SU-DHL-6 (cell line): ENCODE results near the gene ZNF354C.

Source experiments
- H2AFZ ChIP-seq: fragments of 200-600 bp; sonication (generic); 2 replicates; pipeline ENCODE4 v1.6.1; 2014; ENCODE audit warnings: low read depth, mild to moderate bottlenecking, moderate library complexity, mixed read lengths, antibody characterized with exemption, low read length; ENCODE audit not compliant: severe bottlenecking
- H3F3A ChIP-seq: fragments of 200-600 bp; shearing (Covaris generic); 2 replicates; pipeline ENCODE4 v1.6.0; 2016; ENCODE audit warnings: antibody characterized with exemption, mild to moderate bottlenecking; ENCODE audit not compliant: insufficient read depth
- H3K27ac ChIP-seq: fragments of 200-600 bp; sonication (generic); 2 replicates; pipeline ENCODE4 v1.5.1; 2016; ENCODE audit warnings: low read depth, mild to moderate bottlenecking, low read length, moderate library complexity, mixed read lengths
- H3K27me3 ChIP-seq: fragments of 200-600 bp; sonication (generic), shearing (Covaris generic); 2 replicates; pipeline ENCODE4 v1.6.0; 2014; ENCODE audit warnings: mild to moderate bottlenecking, low read length
- H3K36me3 ChIP-seq: fragments of 200-600 bp; sonication (generic); 2 replicates; pipeline ENCODE4 v1.6.1; 2014; ENCODE audit warnings: mild to moderate bottlenecking, low read length, mixed read lengths
- H3K4me2 ChIP-seq: fragments of 300-600, 200-600 bp; shearing (Covaris generic), sonication (generic); 2 replicates; pipeline ENCODE4 v1.6.0; 2014; ENCODE audit warnings: low read length, low read depth, mild to moderate bottlenecking; ENCODE audit not compliant: poor library complexity, severe bottlenecking
- H3K4me3 ChIP-seq: fragments of 200-600 bp; sonication (generic); 2 replicates; pipeline ENCODE4 v1.5.1; 2014; ENCODE audit warnings: antibody characterized with exemption, low read length, mild to moderate bottlenecking, mixed read lengths; ENCODE audit not compliant: insufficient read depth, poor library complexity, severe bottlenecking
- H3K79me2 ChIP-seq: fragments of 200-600 bp; sonication (generic); 2 replicates; pipeline ENCODE4 v1.6.1; 2014; ENCODE audit warnings: mild to moderate bottlenecking, low read length, moderate library complexity; ENCODE audit not compliant: insufficient read depth
- H3K9ac ChIP-seq: fragments of 200-600 bp; sonication (generic); 2 replicates; pipeline ENCODE4 v1.7.0; 2014; ENCODE audit warnings: mild to moderate bottlenecking, low read length
- H3K9me2 ChIP-seq: fragments of 200-600 bp; sonication (generic); replicated peaks from 2 replicates; pipeline ENCODE4 v1.6.1; 2014; ENCODE audit warnings: low read length; ENCODE audit not compliant: insufficient read depth
- H3K9me3 ChIP-seq: fragments of 200-600 bp; sonication (generic); 2 replicates; pipeline ENCODE4 v1.6.1; 2014; ENCODE audit warnings: low read length, mixed read lengths; ENCODE audit not compliant: insufficient read depth
- H4K20me1 ChIP-seq: fragments of 200-600 bp; sonication (generic); 2 replicates; pipeline ENCODE4 v1.6.1; 2014; ENCODE audit warnings: low read depth, mild to moderate bottlenecking, antibody characterized with exemption, low read length, moderate library complexity, mixed read lengths
- EZH2phosphoT487 ChIP-seq: fragments of 200-600 bp; sonication (generic), shearing (Covaris generic); conservative IDR thresholded peaks from 2 replicates; pipeline ENCODE4 v1.6.1; 2018; ENCODE audit warnings: mild to moderate bottlenecking, antibody characterized with exemption, low read length, moderate library complexity, mixed read lengths
- TF ChIP-seq, protein P1 (sequence below): fragments of 200-600 bp; sonication (generic); IDR thresholded peaks from one replicate; pipeline ENCODE4 v1.5.1; 2017; ENCODE audit warnings: antibody characterized with exemption, mild to moderate bottlenecking, low read length, moderate library complexity; ENCODE audit not compliant: insufficient read depth, poor library complexity, severe bottlenecking

ZNF354C gene

DNA sequence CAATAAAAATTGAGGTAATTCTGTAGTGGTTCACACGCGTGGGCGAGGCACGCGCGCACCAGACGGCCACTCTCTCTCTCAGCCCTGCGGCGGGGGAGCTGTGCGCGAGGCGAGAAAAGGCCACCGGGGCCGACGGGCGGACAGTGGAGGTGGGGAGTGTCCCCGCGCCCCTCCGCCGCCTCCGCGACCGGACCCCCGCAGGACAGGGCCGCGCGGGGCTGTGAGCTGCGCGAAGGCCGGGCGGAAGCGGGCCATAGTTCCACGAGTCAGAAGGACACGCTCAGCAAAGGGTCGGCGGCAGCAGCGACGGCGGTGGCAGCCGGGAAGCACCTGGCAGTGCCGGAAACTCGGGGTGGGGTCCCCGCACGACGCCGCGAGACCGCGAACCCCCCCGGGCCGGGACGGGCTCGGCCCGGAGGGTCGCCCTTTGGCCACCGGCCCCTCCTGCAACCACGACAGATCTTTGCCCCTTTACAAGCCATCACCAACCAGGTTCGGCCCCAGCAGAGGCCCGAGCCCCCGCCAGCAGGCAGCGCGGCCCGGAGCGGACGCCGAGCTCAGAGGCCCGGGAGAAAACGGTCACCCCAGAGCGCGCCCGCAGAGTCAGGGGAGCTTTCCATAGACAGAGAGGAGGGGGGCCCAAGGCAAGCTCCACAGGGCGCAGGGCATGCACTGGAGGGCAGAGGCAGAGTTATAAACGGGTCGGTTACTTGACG, 60.9 kb downstream of the ZNF354C start:
- no peak overlapping the region for H3K4me3 ChIP-seq

DNA sequence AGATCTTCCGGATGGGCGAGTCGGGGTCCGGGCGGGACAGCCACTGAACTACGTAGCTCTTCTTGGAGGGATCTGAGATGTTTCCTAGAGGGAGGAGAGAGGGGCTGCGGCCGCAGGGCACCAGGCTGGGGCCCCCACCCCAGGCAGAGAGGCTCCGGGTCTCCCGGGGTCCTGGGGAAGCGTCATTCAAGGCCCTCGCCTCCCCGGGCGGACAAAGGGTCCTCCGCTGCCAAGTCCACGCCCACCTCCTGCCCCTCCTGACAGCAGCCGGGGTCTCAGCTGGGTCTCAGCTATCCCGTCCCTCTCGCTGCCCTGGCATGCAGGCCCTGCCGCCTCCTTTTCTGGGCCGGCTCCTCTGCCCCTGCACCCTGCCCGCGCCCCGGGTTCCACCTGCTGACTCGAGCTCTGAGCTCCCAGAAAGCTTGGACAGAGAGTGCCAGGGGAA, 61.5 kb downstream of the ZNF354C start:
- H3K4me2 ChIP-seq: no peak overlapping the region
- no peaks in the 10 kb centered on the region for H3K9me3 ChIP-seq
- H3K79me2 ChIP-seq: no peaks in the 10 kb centered on the region
- H2AFZ ChIP-seq: no peak overlapping the region
- H3K9me2 ChIP-seq: no peaks in the 10 kb centered on the region
- H3F3A ChIP-seq: no peaks in the 10 kb centered on the region
- no peak overlapping the region for H3K27ac ChIP-seq
- H3K36me3 ChIP-seq: no peaks in the 10 kb centered on the region
- no peaks in the 10 kb centered on the region for H3K27me3 ChIP-seq
- TF ChIP-seq, protein P1, sequence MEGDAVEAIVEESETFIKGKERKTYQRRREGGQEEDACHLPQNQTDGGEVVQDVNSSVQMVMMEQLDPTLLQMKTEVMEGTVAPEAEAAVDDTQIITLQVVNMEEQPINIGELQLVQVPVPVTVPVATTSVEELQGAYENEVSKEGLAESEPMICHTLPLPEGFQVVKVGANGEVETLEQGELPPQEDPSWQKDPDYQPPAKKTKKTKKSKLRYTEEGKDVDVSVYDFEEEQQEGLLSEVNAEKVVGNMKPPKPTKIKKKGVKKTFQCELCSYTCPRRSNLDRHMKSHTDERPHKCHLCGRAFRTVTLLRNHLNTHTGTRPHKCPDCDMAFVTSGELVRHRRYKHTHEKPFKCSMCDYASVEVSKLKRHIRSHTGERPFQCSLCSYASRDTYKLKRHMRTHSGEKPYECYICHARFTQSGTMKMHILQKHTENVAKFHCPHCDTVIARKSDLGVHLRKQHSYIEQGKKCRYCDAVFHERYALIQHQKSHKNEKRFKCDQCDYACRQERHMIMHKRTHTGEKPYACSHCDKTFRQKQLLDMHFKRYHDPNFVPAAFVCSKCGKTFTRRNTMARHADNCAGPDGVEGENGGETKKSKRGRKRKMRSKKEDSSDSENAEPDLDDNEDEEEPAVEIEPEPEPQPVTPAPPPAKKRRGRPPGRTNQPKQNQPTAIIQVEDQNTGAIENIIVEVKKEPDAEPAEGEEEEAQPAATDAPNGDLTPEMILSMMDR: no peak
- TF ChIP-seq EZH2phosphoT487: no peak
- no peak overlapping the region for H3K4me3 ChIP-seq
- no peaks in the 10 kb centered on the region for H4K20me1 ChIP-seq
- no peak overlapping the region for H3K9ac ChIP-seq

More for the DNA sequence above, 60.9 kb downstream of the ZNF354C start:
- Histone ChIP-seq H3K9me3 (no peaks in the 10 kb centered on the region), H3K27ac (no peak overlapping the region), H3K4me2 (no peak overlapping the region), H2AFZ (no peak overlapping the region), H3F3A (no peaks in the 10 kb centered on the region), H4K20me1 (no peaks in the 10 kb centered on the region), H3K36me3 (no peaks in the 10 kb centered on the region), H3K9me2 (no peaks in the 10 kb centered on the region), H3K27me3 (no peaks in the 10 kb centered on the region), H3K9ac (no peak overlapping the region), H3K79me2 (no peaks in the 10 kb centered on the region)
- TF ChIP-seq, protein P1: no peak
- no peak for TF ChIP-seq EZH2phosphoT487

DNA sequence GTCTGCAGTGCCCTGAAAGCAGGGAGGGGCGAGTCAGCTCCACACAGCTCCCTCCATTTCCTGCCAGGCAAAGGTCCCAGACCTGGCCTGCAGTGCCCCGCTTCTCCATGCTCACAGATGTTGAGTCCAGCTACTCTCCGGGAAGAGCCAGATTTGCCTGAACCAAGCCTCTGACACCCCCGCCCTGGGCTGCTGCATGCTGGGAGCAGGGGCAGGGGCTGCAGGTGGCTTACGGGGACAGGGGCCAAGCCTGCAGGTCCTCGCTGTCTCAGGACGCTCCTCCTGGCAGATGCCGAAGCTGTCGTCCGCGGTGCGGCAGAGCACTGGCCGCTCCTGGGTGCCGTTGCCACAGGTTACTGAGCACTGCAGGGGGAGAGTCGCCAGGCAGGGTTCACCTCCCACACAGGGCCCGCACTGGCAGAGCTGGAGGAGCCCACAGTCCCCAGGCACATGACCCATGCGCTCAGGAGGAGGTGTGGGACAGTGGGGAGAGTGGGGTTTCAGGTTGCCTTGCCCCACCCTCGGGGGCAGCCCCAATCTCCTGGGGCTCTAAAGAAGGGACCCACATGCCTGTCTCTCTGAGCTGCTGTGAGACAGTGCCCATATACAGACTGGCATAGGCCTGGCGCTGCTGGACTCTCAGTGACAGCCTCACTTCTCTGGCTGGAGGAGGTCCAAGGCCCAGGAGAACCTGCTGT, 62.4 kb downstream of the ZNF354C start:
- Histone ChIP-seq H3K27ac (no peak overlapping the region), H3K9me2 (no peaks in the 10 kb centered on the region), H3K4me2 (no peak overlapping the region), H2AFZ (no peak overlapping the region), H3F3A (no peaks in the 10 kb centered on the region), H3K36me3 (no peaks in the 10 kb centered on the region), H3K79me2 (no peaks in the 10 kb centered on the region), H3K4me3 (no peak overlapping the region), H4K20me1 (no peaks in the 10 kb centered on the region), H3K27me3 (no peaks in the 10 kb centered on the region), H3K9ac (no peak overlapping the region), H3K9me3 (no peaks in the 10 kb centered on the region)
- TF ChIP-seq, protein P1: no peak
- no peak for TF ChIP-seq EZH2phosphoT487
